Breast epithelium (tissue), 3 donors: ENCODE data around the gene TRIP12.

Experiments
- CTCF ChIP-seq, 3 donors: fragments of 450-650 bp; IDR thresholded peaks; one replicate each; pipeline ENCODE4 v1.5.1; 2016 to 2017; ENCODE audit warnings: antibody characterized with exemption in 3 of 3, mild to moderate bottlenecking in 3 of 3, moderate library complexity in 3 of 3
- POLR2A ChIP-seq: fragments of 450-650 bp; IDR thresholded peaks from one replicate; pipeline ENCODE4 v1.6.1; 2016; ENCODE audit warnings: antibody characterized with exemption, mild to moderate bottlenecking, moderate library complexity

GRCh38 chr2:229852565-229852964 lies 69.2 kb downstream of the TRIP12 start:
- no peak for TF ChIP-seq POLR2A
- TF ChIP-seq CTCF (IDR thresholded peaks at IDR 0.05), result no peak
